HepG2 (cell line): Measurements from ENCODE around the gene PARN. TPM values are rescaled to one million over a fixed set of nuclear protein-coding genes. Genes with fewer than 3 reads are reported as not detected.

Experiments used
- BHLHE40 ChIP-seq: IDR thresholded peaks from 2 replicates; pipeline ENCODE4 v1.6.1; 2011; ENCODE audit warnings: low read length, improper control_type of control experiment
- CEBPB ChIP-seq: IDR thresholded peaks from 2 replicates; pipeline ENCODE4 v1.6.1; 2011; ENCODE audit warnings: low read depth, low read length, improper control_type of control experiment, borderline replicate concordance
- HNF1B ChIP-seq: sonication (generic); formaldehyde crosslinking; IDR thresholded peaks from 2 replicates; pipeline ENCODE4 v1.5.1; 2020; ENCODE audit warnings: mild to moderate bottlenecking, moderate library complexity, missing genetic modification reagents
- HOMEZ ChIP-seq: IDR thresholded peaks from 2 replicates; pipeline ENCODE4 v1.6.1; 2016; ENCODE audit warnings: low read depth
- KAT7 ChIP-seq: IDR thresholded peaks from 2 replicates; pipeline ENCODE4 v1.6.1; 2018; ENCODE audit warnings: borderline replicate concordance, missing compliant biosample characterization
- KDM2A ChIP-seq: sonication (generic); formaldehyde crosslinking; IDR thresholded peaks from 2 replicates; pipeline ENCODE4 v1.4.0; 2020; ENCODE audit warnings: low read depth, missing genetic modification reagents, borderline replicate concordance
- MIXL1 ChIP-seq: IDR thresholded peaks from 2 replicates; pipeline ENCODE4 v1.6.1; 2016
- NCOA2 ChIP-seq: sonication (generic); formaldehyde crosslinking; IDR thresholded peaks from 2 replicates; pipeline ENCODE4 v1.8.0; 2022; ENCODE audit warnings: inconsistent platforms
- PCBP1 ChIP-seq: fragments of 200-400 bp; formaldehyde crosslinking; IDR thresholded peaks from 2 replicates; pipeline ENCODE4 v1.6.1; 2017; ENCODE audit warnings: mild to moderate bottlenecking, low read depth, low read length, borderline replicate concordance
- SNAPC5 ChIP-seq: sonication (generic); formaldehyde crosslinking; IDR thresholded peaks from 2 replicates; pipeline ENCODE4 v1.8.1; 2023; ENCODE audit warnings: mild to moderate bottlenecking, missing genetic modification reagents, borderline replicate concordance
- TEF ChIP-seq: sonication (generic); formaldehyde crosslinking; IDR thresholded peaks from 2 replicates; pipeline ENCODE4 v1.5.0; 2020; ENCODE audit warnings: missing genetic modification reagents
- ZNF281 ChIP-seq: sonication (generic); formaldehyde crosslinking; IDR thresholded peaks from 2 replicates; pipeline ENCODE4 v1.4.0; 2020; ENCODE audit warnings: missing genetic modification reagents, borderline replicate concordance
- ZNF451 ChIP-seq: sonication (generic); formaldehyde crosslinking; IDR thresholded peaks from 2 replicates; pipeline ENCODE4 v1.5.0; 2020; ENCODE audit warnings: mild to moderate bottlenecking, missing genetic modification reagents
- ZNF670 ChIP-seq: sonication (generic); formaldehyde crosslinking; IDR thresholded peaks from 2 replicates; pipeline ENCODE4 v1.8.0; 2022; ENCODE audit warnings: mild to moderate bottlenecking, missing genetic modification reagents, borderline replicate concordance
- ZNF841 ChIP-seq: sonication (generic); formaldehyde crosslinking; IDR thresholded peaks from 2 replicates; pipeline ENCODE4 v1.8.1; 2023; ENCODE audit warnings: missing genetic modification reagents, borderline replicate concordance
- ZNF850 ChIP-seq: sonication (generic); formaldehyde crosslinking; conservative IDR thresholded peaks from 2 replicates; pipeline ENCODE4 v1.9.0; 2021; ENCODE audit warnings: mild to moderate bottlenecking, missing genetic modification reagents
- polyA plus RNA-seq, 8 experiments: library from polyadenylated mRNA; depleted of rRNA in 3 of 8; stranded (reverse) in 7 of 8; unstranded in 1 of 8; fragments of >200 nt; fragmentation: Illumina TruSeq in 4 of 8; extraction: Trizol in 4 of 8; gene quantifications; 2 replicates each; pipeline versions ENCODE4 v1.2.1 to v1.2.3, GENCODE V29; 2011 to 2016; ENCODE audit warnings: low read depth in 4 of 8, missing spikeins in 1 of 8, mixed read lengths in 1 of 8; ENCODE audit not compliant: insufficient read depth in 1 of 8
- total RNA-seq, 5 experiments: library from RNA; depleted of rRNA; stranded (reverse); fragments of >200 nt; fragmentation: Illumina TruSeq; extraction: Trizol; gene quantifications; 2 replicates each; pipeline ENCODE4 v1.2.3, GENCODE V29; 2016; ENCODE audit warnings: low read depth in 1 of 5

The PARN gene
- total and polyA plus RNA-seq, 2 of the 13 experiments (the other 11 are each of a cell fraction or from before 2014, with no cell fraction given): 13.3 to 47.6 TPM

- TF ChIP-seq TEF (CRISPR knock-in tag): no peak
- no peak for TF ChIP-seq ZNF850
- no peak for TF ChIP-seq ZNF281 (CRISPR knock-in tag)
- TF ChIP-seq ZNF670 (CRISPR knock-in tag): 0 out of 2 replicates have a peak, but pooled peaks have one; percentile 40
- 0 out of 2 replicates have a peak, but pooled peaks have one; percentile 5 for TF ChIP-seq SNAPC5
- TF ChIP-seq HNF1B (CRISPR knock-in tag): no peak
- no peak for TF ChIP-seq NCOA2
- no peak for TF ChIP-seq HOMEZ (CRISPR knock-in tag)
- no peak for TF ChIP-seq KDM2A (CRISPR knock-in tag)
- no peak for TF ChIP-seq KAT7 (CRISPR knock-in tag)
- no peak for TF ChIP-seq MIXL1 (CRISPR knock-in tag)
- TF ChIP-seq BHLHE40: no peak
- 0 out of 2 replicates have a peak, but pooled peaks have one; percentile 21 for TF ChIP-seq CEBPB
- TF ChIP-seq PCBP1: no peak
- no peak for TF ChIP-seq ZNF451 (CRISPR knock-in tag)
- no peak for TF ChIP-seq ZNF841 (CRISPR knock-in tag)
These were observed 144.1 kb downstream of the PARN start (continued) for GRCh38 chr16:14485811-14486519.
